Loucy (cell line): ENCODE data around the gene CHCT1.

ENCODE experiments used
- H2AFZ ChIP-seq: fragments of 200-600 bp; sonication (generic); 2 replicates; pipeline ENCODE4 v1.6.0; 2016; ENCODE audit warnings: antibody characterized with exemption, mild to moderate bottlenecking, low read length, moderate library complexity
- H3F3A ChIP-seq: fragments of 200-600 bp; 2 replicates; pipeline ENCODE4 v1.6.0; 2016; ENCODE audit warnings: antibody characterized with exemption, low read depth, mild to moderate bottlenecking
- H3K27me3 ChIP-seq: fragments of 200-600 bp; sonication (generic); 2 replicates; pipeline ENCODE4 v1.6.1; 2014; ENCODE audit warnings: low read length, mild to moderate bottlenecking; ENCODE audit not compliant: insufficient read depth, poor library complexity, severe bottlenecking
- H3K36me3 ChIP-seq: fragments of 200-600 bp; sonication (generic); 2 replicates; pipeline ENCODE4 v1.6.1; 2016; ENCODE audit warnings: low read length; ENCODE audit not compliant: insufficient read depth
- H3K4me1 ChIP-seq: fragments of 200-600 bp; sonication (generic); 2 replicates; pipeline ENCODE4 v1.5.1; 2014; ENCODE audit warnings: low read length, mild to moderate bottlenecking; ENCODE audit not compliant: insufficient read depth, poor library complexity, severe bottlenecking
- H3K4me2 ChIP-seq: fragments of 200-600 bp; sonication (generic); 2 replicates; pipeline ENCODE4 v1.6.0; 2014; ENCODE audit warnings: antibody characterized with exemption, low read length, low read depth, mild to moderate bottlenecking; ENCODE audit not compliant: poor library complexity, severe bottlenecking
- H3K4me3 ChIP-seq: fragments of 200-600 bp; sonication (generic); 2 replicates; pipeline ENCODE4 v1.5.1; 2014; ENCODE audit warnings: low read length, mild to moderate bottlenecking, mixed read lengths; ENCODE audit not compliant: poor library complexity, severe bottlenecking
- H3K79me2 ChIP-seq: fragments of 200-600 bp; sonication (generic); 2 replicates; pipeline ENCODE4 v1.6.1; 2014; ENCODE audit warnings: low read length; ENCODE audit not compliant: insufficient read depth
- H3K9ac ChIP-seq: fragments of 200-600 bp; sonication (generic); 2 replicates; pipeline ENCODE4 v1.6.0; 2014; ENCODE audit warnings: mild to moderate bottlenecking, low read depth, low read length, moderate library complexity; ENCODE audit not compliant: poor library complexity, severe bottlenecking
- H3K9me2 ChIP-seq: fragments of 200-600 bp; sonication (generic); replicated peaks from 2 replicates; pipeline ENCODE4 v1.6.1; 2016; ENCODE audit warnings: low read depth, low read length, mixed read lengths
- H3K9me3 ChIP-seq: fragments of 200-600 bp; sonication (generic); 2 replicates; pipeline ENCODE4 v1.6.1; 2014; ENCODE audit warnings: mild to moderate bottlenecking, antibody characterized with exemption, low read length, low read depth; ENCODE audit not compliant: insufficient read depth
- H4K20me1 ChIP-seq: fragments of 200-600 bp; sonication (generic); 2 replicates; pipeline ENCODE4 v1.6.0; 2014; ENCODE audit warnings: antibody characterized with exemption, low read length, mild to moderate bottlenecking; ENCODE audit not compliant: insufficient read depth, poor library complexity, severe bottlenecking
- CTCF ChIP-seq: fragments of 200-600 bp; sonication (generic); conservative IDR thresholded peaks from 2 replicates; pipeline ENCODE4 v1.5.1; 2014; ENCODE audit warnings: mild to moderate bottlenecking, antibody characterized with exemption, low read length
- EZH2phosphoT487 ChIP-seq: fragments of 200-600 bp; IDR thresholded peaks from 2 replicates; pipeline ENCODE4 v1.6.1; 2018; ENCODE audit warnings: antibody characterized with exemption, mild to moderate bottlenecking, moderate library complexity, borderline replicate concordance

The CHCT1 gene

GRCh38 chr17:60463157-60463835 is 41.0 kb downstream of the CHCT1 start:
- no peak overlapping the region for H3K4me2 ChIP-seq
- no peaks in the 10 kb centered on the region for H4K20me1 ChIP-seq
- no peak overlapping the region for H2AFZ ChIP-seq
- TF ChIP-seq EZH2phosphoT487 (no peak), CTCF (no peak)
- H3K9me2 ChIP-seq, result no peaks in the 10 kb centered on the region
- no peaks in the 10 kb centered on the region for H3F3A ChIP-seq
- H3K79me2 ChIP-seq, result no peaks in the 10 kb centered on the region
- no peaks in the 10 kb centered on the region for H3K27me3 ChIP-seq
- no peak overlapping the region for H3K4me3 ChIP-seq
- no peaks in the 10 kb centered on the region for H3K9me3 ChIP-seq
- H3K4me1 ChIP-seq, result no peaks in the 10 kb centered on the region
- H3K9ac ChIP-seq, result no peak overlapping the region
- peaks cover 84% of the 10 kb centered on the region for H3K36me3 ChIP-seq

GRCh38 chr17:60464343-60464742 is 42.1 kb downstream of the CHCT1 start:
- Histone ChIP-seq H3K9me3 (no peaks in the 10 kb centered on the region), H3K4me3 (no peak overlapping the region), H3K4me2 (no peak overlapping the region), H3K79me2 (no peaks in the 10 kb centered on the region), H3K36me3 (peaks cover 82% of the 10 kb centered on the region), H3K9ac (no peak overlapping the region), H3K9me2 (no peaks in the 10 kb centered on the region), H3K27me3 (no peaks in the 10 kb centered on the region), H4K20me1 (no peaks in the 10 kb centered on the region), H3K4me1 (peaks cover 1% of the 10 kb centered on the region), H2AFZ (no peak overlapping the region), H3F3A (no peaks in the 10 kb centered on the region)
- TF ChIP-seq CTCF (no peak), EZH2phosphoT487 (no peak)

- H3K4me1 ChIP-seq, result peaks cover 11% of the 10 kb centered on the region
- peaks cover 68% of the 10 kb centered on the region for H3K36me3 ChIP-seq
- no peak overlapping the region for H2AFZ ChIP-seq
- H3K9me2 ChIP-seq, result no peaks in the 10 kb centered on the region
- no peaks in the 10 kb centered on the region for H3K27me3 ChIP-seq
- H4K20me1 ChIP-seq, result no peaks in the 10 kb centered on the region
- H3K9me3 ChIP-seq, result peaks cover 4% of the 10 kb centered on the region; the same call in 1 of the 2 replicates
- H3K79me2 ChIP-seq, result no peaks in the 10 kb centered on the region
- H3K4me2 ChIP-seq, result no peak overlapping the region
- no peak for TF ChIP-seq CTCF
- TF ChIP-seq EZH2phosphoT487, result no peak
- H3F3A ChIP-seq, result no peaks in the 10 kb centered on the region
- no peak overlapping the region for H3K9ac ChIP-seq
- H3K4me3 ChIP-seq, result no peak overlapping the region
Measured at GRCh38 chr17:60468371-60468770, 46.1 kb downstream of the CHCT1 start.
